Mesothelial cell of epicardium (in vitro differentiated cells): ENCODE measurements around the gene CCRL2. TPM values are rescaled to one million over a fixed set of nuclear protein-coding genes. Genes with fewer than 3 reads are reported as not detected.

Source experiments
- DNase-seq, 2 experiments: peaks; one replicate each; pipeline ENCODE4 v3.0.0; 2021; ENCODE audit warnings: low spot score in 2 of 2; ENCODE audit not compliant: unreplicated experiment in 2 of 2
- H3K27ac Mint-ChIP-seq: 2 replicates; pipeline ENCODE4 v1.8.0; 2021; ENCODE audit warnings: mixed read lengths
- H3K27me3 Mint-ChIP-seq: 2 replicates; pipeline ENCODE4 v1.8.0; 2021; ENCODE audit warnings: low read depth, mixed read lengths
- H3K36me3 Mint-ChIP-seq: 2 replicates; pipeline ENCODE4 v1.8.0; 2021; ENCODE audit warnings: mixed read lengths
- H3K4me1 Mint-ChIP-seq: 2 replicates; pipeline ENCODE4 v1.8.0; 2021; ENCODE audit warnings: mixed read lengths
- H3K4me3 Mint-ChIP-seq: 2 replicates; pipeline ENCODE4 v1.8.0; 2021; ENCODE audit warnings: mild to moderate bottlenecking, moderate library complexity, mixed read lengths
- H3K9me3 Mint-ChIP-seq: 2 replicates; pipeline ENCODE4 v1.8.0; 2021; ENCODE audit warnings: mixed read lengths
- total RNA-seq: library from RNA; stranded (reverse); gene quantifications from 3 replicates; pipeline ENCODE4 v1.2.1, GENCODE V29; 2021
- TF ChIP-seq, protein P1 (sequence below): fragments of 200-600 bp; sonication (generic); IDR thresholded peaks from one replicate; pipeline ENCODE4 v1.5.0; 2021; ENCODE audit warnings: antibody characterized with exemption; ENCODE audit not compliant: unreplicated experiment

CCRL2 gene
- total RNA-seq, 1 donor from 2014 or later, result not detected

DNA sequence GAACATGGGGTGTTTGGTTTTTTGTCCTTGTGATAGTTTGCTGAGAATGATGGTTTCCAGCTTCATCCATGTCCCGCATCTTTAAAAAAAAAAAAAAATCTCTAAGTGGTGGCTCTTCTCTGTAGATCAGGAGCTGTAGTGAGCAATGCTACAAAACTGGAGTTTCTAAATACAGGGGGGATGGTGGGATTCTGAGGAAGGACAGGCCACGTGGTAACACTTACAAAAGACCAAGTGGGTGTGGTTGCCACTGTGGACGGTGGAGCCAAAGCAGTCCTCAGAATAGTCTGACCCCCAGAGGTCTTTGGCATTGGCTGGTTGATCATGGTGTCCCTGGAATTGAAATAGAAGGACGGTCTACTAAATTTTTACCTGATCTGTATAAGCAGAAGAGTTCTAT, 7.7 kb downstream of the CCRL2 start:
- no peak overlapping the region for H3K4me3 Mint-ChIP-seq
- DNase-seq, result no peak
- H3K4me1 Mint-ChIP-seq, result peaks cover 13% of the 10 kb centered on the region
- peaks cover 13% of the 10 kb centered on the region for H3K27me3 Mint-ChIP-seq
- TF ChIP-seq, protein P1, sequence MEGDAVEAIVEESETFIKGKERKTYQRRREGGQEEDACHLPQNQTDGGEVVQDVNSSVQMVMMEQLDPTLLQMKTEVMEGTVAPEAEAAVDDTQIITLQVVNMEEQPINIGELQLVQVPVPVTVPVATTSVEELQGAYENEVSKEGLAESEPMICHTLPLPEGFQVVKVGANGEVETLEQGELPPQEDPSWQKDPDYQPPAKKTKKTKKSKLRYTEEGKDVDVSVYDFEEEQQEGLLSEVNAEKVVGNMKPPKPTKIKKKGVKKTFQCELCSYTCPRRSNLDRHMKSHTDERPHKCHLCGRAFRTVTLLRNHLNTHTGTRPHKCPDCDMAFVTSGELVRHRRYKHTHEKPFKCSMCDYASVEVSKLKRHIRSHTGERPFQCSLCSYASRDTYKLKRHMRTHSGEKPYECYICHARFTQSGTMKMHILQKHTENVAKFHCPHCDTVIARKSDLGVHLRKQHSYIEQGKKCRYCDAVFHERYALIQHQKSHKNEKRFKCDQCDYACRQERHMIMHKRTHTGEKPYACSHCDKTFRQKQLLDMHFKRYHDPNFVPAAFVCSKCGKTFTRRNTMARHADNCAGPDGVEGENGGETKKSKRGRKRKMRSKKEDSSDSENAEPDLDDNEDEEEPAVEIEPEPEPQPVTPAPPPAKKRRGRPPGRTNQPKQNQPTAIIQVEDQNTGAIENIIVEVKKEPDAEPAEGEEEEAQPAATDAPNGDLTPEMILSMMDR, result no peak
- H3K27ac Mint-ChIP-seq, result no peak overlapping the region
- H3K36me3 Mint-ChIP-seq, result no peaks in the 10 kb centered on the region
- H3K9me3 Mint-ChIP-seq, result no peaks in the 10 kb centered on the region

DNA sequence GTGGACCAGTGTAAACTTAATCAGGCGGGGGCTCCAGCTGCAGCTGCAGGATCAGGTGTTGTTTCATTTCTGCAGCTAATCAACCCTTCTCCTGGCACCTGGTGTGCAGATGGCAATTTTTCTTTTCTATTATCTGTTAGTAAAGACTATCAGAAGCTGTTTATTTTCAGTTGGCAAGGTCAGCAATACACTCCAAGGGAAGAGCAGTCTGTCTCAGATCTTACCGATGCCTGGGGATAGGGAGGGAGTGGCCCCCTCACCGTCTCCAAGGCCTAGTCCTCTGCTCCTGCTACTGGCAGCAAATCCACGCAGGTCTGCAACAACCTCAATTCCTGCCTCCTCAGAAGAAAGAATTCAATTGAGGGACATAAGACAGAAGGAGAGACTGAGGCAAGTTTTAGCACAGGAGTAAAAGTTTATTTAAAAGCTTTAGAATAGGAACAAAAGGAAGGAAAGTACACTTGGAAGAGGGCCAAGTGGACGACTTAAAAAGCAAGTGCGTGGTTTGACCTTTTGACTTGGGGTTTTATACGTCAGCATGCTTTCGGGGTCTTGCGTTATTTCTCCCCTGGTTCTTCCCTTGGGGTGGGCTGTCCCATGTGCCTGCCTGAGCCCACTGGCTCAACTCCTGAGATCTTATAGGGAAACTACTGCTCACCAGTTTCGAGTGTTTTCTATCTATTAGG, 9.2 kb downstream of the CCRL2 start:
- no peak overlapping the region for H3K4me3 Mint-ChIP-seq
- H3K4me1 Mint-ChIP-seq, result peaks cover 13% of the 10 kb centered on the region
- no peaks in the 10 kb centered on the region for H3K27me3 Mint-ChIP-seq
- H3K9me3 Mint-ChIP-seq, result no peaks in the 10 kb centered on the region
- TF ChIP-seq, protein P1, result no peak
- no peak for DNase-seq
- no peaks in the 10 kb centered on the region for H3K36me3 Mint-ChIP-seq
- peak overlapping the region; percentile 55 for H3K27ac Mint-ChIP-seq

DNA sequence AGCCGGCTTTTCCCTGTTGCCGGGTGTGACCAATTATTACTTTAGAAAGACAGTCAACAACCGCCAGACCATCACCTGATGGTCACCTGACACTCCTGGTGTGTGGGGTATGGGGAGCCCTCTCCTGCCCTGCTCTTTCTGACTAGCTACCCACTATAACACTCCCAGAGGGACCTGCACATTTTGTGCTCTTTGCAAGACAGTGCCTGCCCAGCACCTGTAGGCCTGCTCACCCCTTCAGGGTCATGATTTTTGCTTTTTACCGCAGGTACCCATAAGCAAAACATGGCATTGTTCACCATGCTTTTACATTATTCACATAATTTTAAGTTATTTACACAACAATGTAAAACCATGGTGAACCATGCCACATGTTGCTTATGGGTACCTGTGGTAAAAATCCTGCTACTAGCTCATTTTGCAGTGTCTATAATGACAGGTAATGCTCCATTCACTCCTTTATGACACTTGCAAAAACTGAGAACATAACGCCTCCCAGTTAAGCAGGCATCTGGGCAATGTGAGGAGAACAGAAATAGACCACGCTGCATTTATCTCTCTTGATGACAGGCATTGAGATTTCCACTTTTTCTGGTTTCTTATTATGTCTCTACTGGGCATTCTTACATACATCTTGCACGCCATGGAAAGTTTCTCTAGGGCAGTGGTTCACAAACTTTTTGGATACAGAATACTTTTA, 9.9 kb downstream of the CCRL2 start:
- TF ChIP-seq, protein P1, result no peak
- Mint-ChIP-seq H3K27ac (no peak overlapping the region), H3K27me3 (no peaks in the 10 kb centered on the region), H3K36me3 (no peaks in the 10 kb centered on the region), H3K4me3 (no peak overlapping the region), H3K9me3 (no peaks in the 10 kb centered on the region), H3K4me1 (peaks cover 13% of the 10 kb centered on the region)
- DNase-seq, result no peak

DNA sequence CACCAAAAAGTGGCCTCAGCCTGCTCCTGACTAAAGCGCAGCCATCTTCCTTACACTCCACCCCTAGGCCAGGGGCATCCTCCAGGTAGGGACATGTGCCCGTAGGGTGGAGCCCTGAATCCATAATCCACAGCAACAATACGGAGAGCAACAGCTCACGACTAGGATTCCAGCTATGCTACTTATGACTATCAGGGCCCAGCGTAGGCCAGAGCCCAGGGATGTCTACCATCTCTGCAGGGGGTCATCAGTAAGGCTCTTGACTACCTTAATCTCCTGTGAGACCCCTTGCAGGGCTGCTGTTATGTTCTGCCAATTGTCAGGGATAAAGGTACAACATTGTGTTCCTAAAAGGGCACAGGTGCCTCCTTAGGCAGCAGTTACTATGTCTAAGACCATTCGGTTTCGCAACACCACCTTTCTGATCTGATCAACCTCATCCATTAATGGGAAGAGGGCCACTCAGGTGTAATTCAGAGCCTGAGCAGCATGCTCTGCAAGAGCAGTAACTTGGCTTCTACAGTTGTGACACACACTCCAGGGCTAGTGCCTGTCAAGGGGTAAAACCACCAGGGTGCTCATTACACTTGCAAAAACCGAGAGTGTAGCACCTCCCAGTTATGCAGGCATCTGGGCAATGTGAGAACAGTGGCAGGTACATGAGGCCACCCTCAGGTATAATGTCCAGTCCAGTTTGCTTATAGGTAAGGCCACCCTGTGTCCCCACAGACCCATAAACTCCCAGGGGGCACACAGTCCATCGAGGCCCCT, 11.0 kb downstream of the CCRL2 start:
- no peak for DNase-seq
- no peaks in the 10 kb centered on the region for H3K36me3 Mint-ChIP-seq
- H3K4me1 Mint-ChIP-seq, result peaks cover 13% of the 10 kb centered on the region
- H3K4me3 Mint-ChIP-seq, result no peak overlapping the region
- no peaks in the 10 kb centered on the region for H3K27me3 Mint-ChIP-seq
- TF ChIP-seq, protein P1, result no peak
- no peaks in the 10 kb centered on the region for H3K9me3 Mint-ChIP-seq
- H3K27ac Mint-ChIP-seq, result no peak overlapping the region

DNA sequence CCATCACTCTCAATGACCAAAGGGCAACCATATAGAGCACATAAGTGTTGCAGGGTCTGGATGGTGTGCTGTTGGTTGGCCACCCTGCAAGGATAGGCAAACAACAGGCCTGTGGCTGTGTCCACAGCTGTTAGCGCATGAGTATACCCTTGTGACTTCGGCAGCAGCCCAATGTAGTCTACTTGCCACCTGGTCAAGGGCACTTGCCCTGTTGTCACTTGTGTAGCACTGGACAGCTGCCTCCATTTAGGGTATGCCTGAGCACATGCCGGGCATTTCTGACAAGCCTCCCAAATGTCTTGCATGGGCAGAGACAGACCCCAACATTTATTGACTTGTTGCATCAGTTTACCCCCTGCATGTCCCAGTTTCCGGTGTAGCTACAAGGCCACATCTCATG, 12.8 kb downstream of the CCRL2 start:
- DNase-seq, result no peak
- TF ChIP-seq, protein P1, result no peak
- H3K4me3 Mint-ChIP-seq, result no peak overlapping the region
- no peaks in the 10 kb centered on the region for H3K9me3 Mint-ChIP-seq
- peaks cover 13% of the 10 kb centered on the region for H3K4me1 Mint-ChIP-seq
- peaks cover 2% of the 10 kb centered on the region for H3K27me3 Mint-ChIP-seq
- no peak overlapping the region for H3K27ac Mint-ChIP-seq
- no peaks in the 10 kb centered on the region for H3K36me3 Mint-ChIP-seq
